Hematopoietic multipotent progenitor cell treated with erythropoietin and hydrocortisone succinate and interleukin-3 and kit ligand, for 8 days (in vitro differentiated cells): Measurements from ENCODE around the gene LSM7.

Experiments
- DNase-seq: peaks from one replicate; pipeline ENCODE4 v3.0.0-alpha.2; 2015

The LSM7 gene

GRCh38 chr19:2275588-2276428, 52.6 kb downstream of the LSM7 start:
- no peak for DNase-seq

GRCh38 chr19:2274931-2275535, 53.4 kb downstream of the LSM7 start:
- peak; percentile 76 for DNase-seq

- DNase-seq, result no peak
Measured at GRCh38 chr19:2274185-2274711, 54.1 kb downstream of the LSM7 start.

- peak; percentile 71 for DNase-seq
Measured at GRCh38 chr19:2273356-2274184, 54.8 kb downstream of the LSM7 start.
